Lung (tissue), 16 donors: ENCODE measurements around the gene CPAMD8. TPM values are rescaled to one million over a fixed set of nuclear protein-coding genes. Genes with fewer than 3 reads are reported as not detected.
A peak's percentile ranks its signal among the peaks of the same experiment; 100 is the strongest.

Source experiments
- ATAC-seq: fragments of 200-7000 bp; cut with Tn5 transposase; one replicate; pipeline ENCODE4 v1.9.1; 2020; ENCODE audit warnings: moderate number of reproducible peaks; ENCODE audit not compliant: insufficient read depth, low FRiP score
- DNase-seq, 3 donors: peaks; one replicate each; pipeline ENCODE4 v3.0.0-alpha.2; 2013 to 2017
- H3K27ac ChIP-seq, 2 donors: one replicate each; pipeline ENCODE4 v1.5.1; 2013; ENCODE audit warnings: mild to moderate bottlenecking in 2 of 2, moderate library complexity in 2 of 2, control low read depth in 1 of 2, inconsistent platforms in 1 of 2, low read depth in 1 of 2, low read length in 1 of 2
- H3K27me3 ChIP-seq, 3 donors: one replicate each; pipeline ENCODE4 v1.5.1; 2013; ENCODE audit warnings: low read length in 2 of 3; ENCODE audit not compliant: control insufficient read depth in 3 of 3, insufficient read depth in 3 of 3
- H3K36me3 ChIP-seq, 4 donors: one replicate each; pipeline ENCODE4 v1.5.1; 2013; ENCODE audit warnings: low read length in 4 of 4, mild to moderate bottlenecking in 1 of 4, moderate library complexity in 1 of 4; ENCODE audit not compliant: control insufficient read depth in 4 of 4, insufficient read depth in 4 of 4
- H3K4me1 ChIP-seq, 5 donors: one replicate each; pipeline ENCODE4 v1.5.1; 2013; ENCODE audit warnings: low read length in 5 of 5, mild to moderate bottlenecking in 2 of 5, moderate library complexity in 1 of 5; ENCODE audit not compliant: control insufficient read depth in 5 of 5, insufficient read depth in 5 of 5
- H3K4me3 ChIP-seq: one replicate; pipeline ENCODE4 v1.5.1; 2013; ENCODE audit warnings: mild to moderate bottlenecking, control low read depth, moderate library complexity
- H3K9ac ChIP-seq, 2 donors: one replicate each; pipeline ENCODE4 v1.5.1; 2013; ENCODE audit warnings: low read length in 2 of 2, control low read depth in 1 of 2; ENCODE audit not compliant: insufficient read depth in 1 of 2
- H3K9me3 ChIP-seq, 4 donors: one replicate each; pipeline ENCODE4 v1.5.1; 2013; ENCODE audit warnings: low read length in 3 of 4, mild to moderate bottlenecking in 1 of 4, moderate library complexity in 1 of 4; ENCODE audit not compliant: control insufficient read depth in 4 of 4, insufficient read depth in 3 of 4
- CTCF ChIP-seq: IDR thresholded peaks from 2 replicates; pipeline ENCODE4 v1.5.1; 2012; ENCODE audit warnings: mild to moderate bottlenecking; ENCODE audit errors: control extremely low read depth, extremely low read depth
- WGBS, 2 donors: extraction: QIAGEN DNeasy Blood & Tissue Kit; methylation state at CpG; one replicate each; pipeline ENCODE4 v1.1.7; 2013; 5-methylcytosine and 5-hydroxymethylcytosine counted together
- long read RNA-seq, 5 donors: transcript quantifications; one replicate each; lab custom pipeline, GENCODE V29; 2026
- polyA plus RNA-seq, 2 donors: library from polyadenylated mRNA; stranded (reverse); fragments of 200-250 nt; gene quantifications; one replicate each; pipeline ENCODE4 v1.2.1, GENCODE V29; 2013
- total RNA-seq, 2 donors: library from RNA; depleted of rRNA in 1 of 2; stranded (reverse); fragments of >200 nt in 1 of 2; gene quantifications; one replicate each; pipeline ENCODE4 v1.2.1, GENCODE V29; 2014 to 2021
- donor health status: control.
- donor health status: control.
- donor health status: Bipolar disorder and iron deficiency.
- donor health status: healthy.
- donor health status: DM: yes; HTN: yes; CAD: no.

CPAMD8 gene
- 100 to 1,000 TPM in 1 of 2 donors, 10 to 100 TPM in 1; 38.5 to 143 TPM for total RNA-seq
- polyA plus RNA-seq: 10 to 100 TPM in 1 of 2 donors, 1 to 10 TPM in 1; 9.6 to 24.3 TPM
- long read RNA-seq, donor 1: 0 reads
- long read RNA-seq, donor 2: 0 reads
- long read RNA-seq, donor 3, partial matches to known transcripts: 8 of 9 reads
- long read RNA-seq, donor 3, other reads (novel, unspliced or antisense): 0 of 9 reads
- long read RNA-seq, donor 4, partial matches to known transcripts: 0 of 3 reads
- long read RNA-seq, donor 4, other reads (novel, unspliced or antisense): 0 of 3 reads
- long read RNA-seq, donor 5, partial matches to known transcripts: 15 of 16 reads
- long read RNA-seq, donor 5, other reads (novel, unspliced or antisense): 0 of 16 reads

GRCh38 chr19:17026706-17027534 lies at the start of gene CPAMD8:
Gene CPAMD8 (minus strand): TSS chr19:17026810. CDS start chr19:17026642, 168 bp downstream.
- no peak for ATAC-seq
- Histone ChIP-seq H3K9me3 (peaks cover 0 to 15% (median 4%) of the 10 kb centered on the region in 4 donors), H3K36me3 (peaks cover 0 to 5% (median 0%) of the 10 kb centered on the region in 4 donors), H3K27me3 (peaks cover 0 to 3% (median 0%) of the 10 kb centered on the region in 3 donors), H3K4me3 (peak within 1 kb of the TSS; percentile 49), H3K9ac (peak within 1 kb of the TSS in 1 of 2 donors; percentile 54), H3K27ac (peak within 1 kb of the TSS in 1 of 2 donors; percentile 75), H3K4me1 (peaks cover 0 to 12% (median 4%) of the 10 kb centered on the region in 5 donors)
- peak; percentile 53 to 72 (median 69) for DNase-seq
- WGBS, 2 donors: 14 to 29% methylated on average over 33 to 67 of the region's 67 CpGs
- TF ChIP-seq CTCF: no peak

- H3K27ac ChIP-seq: peak overlapping the region; percentile 85 to 86
- no peak for ATAC-seq
These were observed 49.4 kb upstream of the CPAMD8 start for GRCh38 chr19:17075864-17076542.

More at GRCh38 chr19:17075864-17076542, 49.4 kb upstream of the CPAMD8 start:
- DNase-seq: peak; percentile 62 to 72 (median 65)
- H3K4me1 ChIP-seq: peaks cover 11 to 37% (median 14%) of the 10 kb centered on the region in 5 donors
- WGBS, 2 donors: 0 to 1% methylated on average over 43 of the region's 43 CpGs
- TF ChIP-seq CTCF: no peak
- peaks cover 0 to 7% (median 2%) of the 10 kb centered on the region in 4 donors for H3K36me3 ChIP-seq
- H3K9me3 ChIP-seq: no peaks in the 10 kb centered on the region
- H3K27me3 ChIP-seq: no peaks in the 10 kb centered on the region
- peak overlapping the region in 1 of 2 donors; percentile 47 for H3K9ac ChIP-seq
- H3K4me3 ChIP-seq: peak overlapping the region; percentile 82
